Measurements from ENCODE around the gene CGN. TPM values are rescaled to one million over a fixed set of nuclear protein-coding genes. Genes with fewer than 3 reads are reported as not detected.

Gene CGN
- total and polyA plus RNA-seq, 2 experiments from 2014 or later, result 11.8 to 37.0 TPM

DNA sequence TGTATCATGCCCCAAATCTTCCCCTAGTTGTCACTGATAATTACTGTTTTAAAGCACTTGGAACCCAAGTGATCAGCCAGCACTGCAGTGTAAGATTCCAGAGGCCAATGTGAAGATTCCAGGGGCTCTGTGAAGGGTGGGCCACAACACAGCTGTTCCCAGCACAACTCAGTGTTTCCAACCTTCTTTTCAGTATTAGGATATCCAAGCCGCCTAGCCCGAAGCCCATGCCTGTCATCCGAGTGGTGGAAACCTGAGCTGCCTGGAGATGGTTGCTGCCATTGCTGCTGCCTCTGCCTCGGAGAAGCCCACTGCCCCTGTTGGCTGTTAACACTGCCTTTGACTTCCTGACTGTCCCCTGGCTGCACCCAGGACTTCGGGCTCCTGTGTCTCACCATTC lies 70.3 kb downstream of the CGN start (continued):
- TF ChIP-seq, protein P1, sequence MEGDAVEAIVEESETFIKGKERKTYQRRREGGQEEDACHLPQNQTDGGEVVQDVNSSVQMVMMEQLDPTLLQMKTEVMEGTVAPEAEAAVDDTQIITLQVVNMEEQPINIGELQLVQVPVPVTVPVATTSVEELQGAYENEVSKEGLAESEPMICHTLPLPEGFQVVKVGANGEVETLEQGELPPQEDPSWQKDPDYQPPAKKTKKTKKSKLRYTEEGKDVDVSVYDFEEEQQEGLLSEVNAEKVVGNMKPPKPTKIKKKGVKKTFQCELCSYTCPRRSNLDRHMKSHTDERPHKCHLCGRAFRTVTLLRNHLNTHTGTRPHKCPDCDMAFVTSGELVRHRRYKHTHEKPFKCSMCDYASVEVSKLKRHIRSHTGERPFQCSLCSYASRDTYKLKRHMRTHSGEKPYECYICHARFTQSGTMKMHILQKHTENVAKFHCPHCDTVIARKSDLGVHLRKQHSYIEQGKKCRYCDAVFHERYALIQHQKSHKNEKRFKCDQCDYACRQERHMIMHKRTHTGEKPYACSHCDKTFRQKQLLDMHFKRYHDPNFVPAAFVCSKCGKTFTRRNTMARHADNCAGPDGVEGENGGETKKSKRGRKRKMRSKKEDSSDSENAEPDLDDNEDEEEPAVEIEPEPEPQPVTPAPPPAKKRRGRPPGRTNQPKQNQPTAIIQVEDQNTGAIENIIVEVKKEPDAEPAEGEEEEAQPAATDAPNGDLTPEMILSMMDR (conservative IDR thresholded peaks at IDR 0.05; ENCODE audit: low read depth in 2 of 2), result no peak
- TF ChIP-seq, protein P2, sequence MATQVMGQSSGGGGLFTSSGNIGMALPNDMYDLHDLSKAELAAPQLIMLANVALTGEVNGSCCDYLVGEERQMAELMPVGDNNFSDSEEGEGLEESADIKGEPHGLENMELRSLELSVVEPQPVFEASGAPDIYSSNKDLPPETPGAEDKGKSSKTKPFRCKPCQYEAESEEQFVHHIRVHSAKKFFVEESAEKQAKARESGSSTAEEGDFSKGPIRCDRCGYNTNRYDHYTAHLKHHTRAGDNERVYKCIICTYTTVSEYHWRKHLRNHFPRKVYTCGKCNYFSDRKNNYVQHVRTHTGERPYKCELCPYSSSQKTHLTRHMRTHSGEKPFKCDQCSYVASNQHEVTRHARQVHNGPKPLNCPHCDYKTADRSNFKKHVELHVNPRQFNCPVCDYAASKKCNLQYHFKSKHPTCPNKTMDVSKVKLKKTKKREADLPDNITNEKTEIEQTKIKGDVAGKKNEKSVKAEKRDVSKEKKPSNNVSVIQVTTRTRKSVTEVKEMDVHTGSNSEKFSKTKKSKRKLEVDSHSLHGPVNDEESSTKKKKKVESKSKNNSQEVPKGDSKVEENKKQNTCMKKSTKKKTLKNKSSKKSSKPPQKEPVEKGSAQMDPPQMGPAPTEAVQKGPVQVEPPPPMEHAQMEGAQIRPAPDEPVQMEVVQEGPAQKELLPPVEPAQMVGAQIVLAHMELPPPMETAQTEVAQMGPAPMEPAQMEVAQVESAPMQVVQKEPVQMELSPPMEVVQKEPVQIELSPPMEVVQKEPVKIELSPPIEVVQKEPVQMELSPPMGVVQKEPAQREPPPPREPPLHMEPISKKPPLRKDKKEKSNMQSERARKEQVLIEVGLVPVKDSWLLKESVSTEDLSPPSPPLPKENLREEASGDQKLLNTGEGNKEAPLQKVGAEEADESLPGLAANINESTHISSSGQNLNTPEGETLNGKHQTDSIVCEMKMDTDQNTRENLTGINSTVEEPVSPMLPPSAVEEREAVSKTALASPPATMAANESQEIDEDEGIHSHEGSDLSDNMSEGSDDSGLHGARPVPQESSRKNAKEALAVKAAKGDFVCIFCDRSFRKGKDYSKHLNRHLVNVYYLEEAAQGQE (IDR thresholded peaks at IDR 0.05; ENCODE audit: unreplicated experiment), result no peak
- TF ChIP-seq EZH2phosphoT487 (IDR thresholded peaks at IDR 0.05; ENCODE audit: unreplicated experiment) (no peak), ZNF331 (CRISPR knock-in tag; IDR thresholded peaks at IDR 0.05; ENCODE audit: low read depth) (no peak), ZNF114 (CRISPR knock-in tag; IDR thresholded peaks at IDR 0.05) (no peak), STAT1 (IDR thresholded peaks at IDR 0.05; ENCODE audit: unreplicated experiment) (no peak), JUNB (IDR thresholded peaks at IDR 0.05; ENCODE audit: unreplicated experiment) (no peak)
- TF ChIP-seq, protein P3, sequence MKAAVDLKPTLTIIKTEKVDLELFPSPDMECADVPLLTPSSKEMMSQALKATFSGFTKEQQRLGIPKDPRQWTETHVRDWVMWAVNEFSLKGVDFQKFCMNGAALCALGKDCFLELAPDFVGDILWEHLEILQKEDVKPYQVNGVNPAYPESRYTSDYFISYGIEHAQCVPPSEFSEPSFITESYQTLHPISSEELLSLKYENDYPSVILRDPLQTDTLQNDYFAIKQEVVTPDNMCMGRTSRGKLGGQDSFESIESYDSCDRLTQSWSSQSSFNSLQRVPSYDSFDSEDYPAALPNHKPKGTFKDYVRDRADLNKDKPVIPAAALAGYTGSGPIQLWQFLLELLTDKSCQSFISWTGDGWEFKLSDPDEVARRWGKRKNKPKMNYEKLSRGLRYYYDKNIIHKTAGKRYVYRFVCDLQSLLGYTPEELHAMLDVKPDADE (IDR thresholded peaks at IDR 0.05), result no peak

DNA sequence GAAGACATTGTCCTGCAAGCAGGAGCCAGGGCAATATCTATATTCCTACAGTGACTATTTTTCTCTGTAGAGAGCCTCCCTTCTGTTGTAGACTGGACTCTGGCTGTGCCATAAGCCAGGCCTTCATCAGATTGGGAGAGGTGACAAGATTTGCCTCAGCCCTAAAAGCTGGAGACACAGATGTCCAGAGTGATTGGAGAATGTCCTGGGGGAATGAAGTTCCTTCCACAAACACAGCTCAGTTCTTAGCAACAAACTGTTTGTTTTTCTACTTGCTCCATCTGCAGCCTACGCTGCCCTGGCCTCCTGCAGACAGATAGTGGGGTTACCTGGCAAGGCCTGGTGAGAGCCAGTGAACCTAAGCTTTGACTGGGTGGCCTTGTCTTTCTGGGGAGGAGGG lies 70.7 kb downstream of the CGN start:
- Histone ChIP-seq H2AFZ (no peak overlapping the region), H3K27me3 (ENCODE audit: insufficient read depth) (no peaks in the 10 kb centered on the region), H3K4me1 (ENCODE audit: insufficient read depth) (no peaks in the 10 kb centered on the region), H3K4me3 (no peak overlapping the region), H4K20me1 (replicated peaks; ENCODE audit: insufficient read depth) (no peaks in the 10 kb centered on the region), H3K4me2 (no peak overlapping the region), H3K36me3 (ENCODE audit: insufficient read depth) (peaks cover 6% of the 10 kb centered on the region; the same call in 1 of the 2 replicates), H3K9me2 (ENCODE audit: insufficient read depth) (no peaks in the 10 kb centered on the region), H3F3A (replicated peaks; ENCODE audit: low read depth) (no peaks in the 10 kb centered on the region), H3K27ac (ENCODE audit: low read depth) (no peak overlapping the region), H3K79me2 (replicated peaks; ENCODE audit: insufficient read depth) (no peaks in the 10 kb centered on the region)
- Mint-ChIP-seq H3K9me3 (no peaks in the 10 kb centered on the region), H3K36me3 (ENCODE audit: low read depth) (peaks cover 8% of the 10 kb centered on the region; the same call in 1 of the 3 replicates), H3K27ac (no peak overlapping the region), H3K4me1 (peaks cover 9% of the 10 kb centered on the region; the same call in 2 of the 3 replicates), H3K4me3 (no peak overlapping the region), H3K27me3 (ENCODE audit: insufficient read depth, low read depth, poor library complexity) (peaks cover 2% of the 10 kb centered on the region)
- DNase-seq (ENCODE audit: low spot score), result no peak
- ATAC-seq, result no peak
- TF ChIP-seq CREB1 (CRISPR knock-in tag; IDR thresholded peaks at IDR 0.05; ENCODE audit: low read depth) (no peak), EZH2phosphoT487 (IDR thresholded peaks at IDR 0.05; ENCODE audit: unreplicated experiment) (no peak), JUNB (IDR thresholded peaks at IDR 0.05; ENCODE audit: unreplicated experiment) (no peak)
- TF ChIP-seq, protein P4, sequence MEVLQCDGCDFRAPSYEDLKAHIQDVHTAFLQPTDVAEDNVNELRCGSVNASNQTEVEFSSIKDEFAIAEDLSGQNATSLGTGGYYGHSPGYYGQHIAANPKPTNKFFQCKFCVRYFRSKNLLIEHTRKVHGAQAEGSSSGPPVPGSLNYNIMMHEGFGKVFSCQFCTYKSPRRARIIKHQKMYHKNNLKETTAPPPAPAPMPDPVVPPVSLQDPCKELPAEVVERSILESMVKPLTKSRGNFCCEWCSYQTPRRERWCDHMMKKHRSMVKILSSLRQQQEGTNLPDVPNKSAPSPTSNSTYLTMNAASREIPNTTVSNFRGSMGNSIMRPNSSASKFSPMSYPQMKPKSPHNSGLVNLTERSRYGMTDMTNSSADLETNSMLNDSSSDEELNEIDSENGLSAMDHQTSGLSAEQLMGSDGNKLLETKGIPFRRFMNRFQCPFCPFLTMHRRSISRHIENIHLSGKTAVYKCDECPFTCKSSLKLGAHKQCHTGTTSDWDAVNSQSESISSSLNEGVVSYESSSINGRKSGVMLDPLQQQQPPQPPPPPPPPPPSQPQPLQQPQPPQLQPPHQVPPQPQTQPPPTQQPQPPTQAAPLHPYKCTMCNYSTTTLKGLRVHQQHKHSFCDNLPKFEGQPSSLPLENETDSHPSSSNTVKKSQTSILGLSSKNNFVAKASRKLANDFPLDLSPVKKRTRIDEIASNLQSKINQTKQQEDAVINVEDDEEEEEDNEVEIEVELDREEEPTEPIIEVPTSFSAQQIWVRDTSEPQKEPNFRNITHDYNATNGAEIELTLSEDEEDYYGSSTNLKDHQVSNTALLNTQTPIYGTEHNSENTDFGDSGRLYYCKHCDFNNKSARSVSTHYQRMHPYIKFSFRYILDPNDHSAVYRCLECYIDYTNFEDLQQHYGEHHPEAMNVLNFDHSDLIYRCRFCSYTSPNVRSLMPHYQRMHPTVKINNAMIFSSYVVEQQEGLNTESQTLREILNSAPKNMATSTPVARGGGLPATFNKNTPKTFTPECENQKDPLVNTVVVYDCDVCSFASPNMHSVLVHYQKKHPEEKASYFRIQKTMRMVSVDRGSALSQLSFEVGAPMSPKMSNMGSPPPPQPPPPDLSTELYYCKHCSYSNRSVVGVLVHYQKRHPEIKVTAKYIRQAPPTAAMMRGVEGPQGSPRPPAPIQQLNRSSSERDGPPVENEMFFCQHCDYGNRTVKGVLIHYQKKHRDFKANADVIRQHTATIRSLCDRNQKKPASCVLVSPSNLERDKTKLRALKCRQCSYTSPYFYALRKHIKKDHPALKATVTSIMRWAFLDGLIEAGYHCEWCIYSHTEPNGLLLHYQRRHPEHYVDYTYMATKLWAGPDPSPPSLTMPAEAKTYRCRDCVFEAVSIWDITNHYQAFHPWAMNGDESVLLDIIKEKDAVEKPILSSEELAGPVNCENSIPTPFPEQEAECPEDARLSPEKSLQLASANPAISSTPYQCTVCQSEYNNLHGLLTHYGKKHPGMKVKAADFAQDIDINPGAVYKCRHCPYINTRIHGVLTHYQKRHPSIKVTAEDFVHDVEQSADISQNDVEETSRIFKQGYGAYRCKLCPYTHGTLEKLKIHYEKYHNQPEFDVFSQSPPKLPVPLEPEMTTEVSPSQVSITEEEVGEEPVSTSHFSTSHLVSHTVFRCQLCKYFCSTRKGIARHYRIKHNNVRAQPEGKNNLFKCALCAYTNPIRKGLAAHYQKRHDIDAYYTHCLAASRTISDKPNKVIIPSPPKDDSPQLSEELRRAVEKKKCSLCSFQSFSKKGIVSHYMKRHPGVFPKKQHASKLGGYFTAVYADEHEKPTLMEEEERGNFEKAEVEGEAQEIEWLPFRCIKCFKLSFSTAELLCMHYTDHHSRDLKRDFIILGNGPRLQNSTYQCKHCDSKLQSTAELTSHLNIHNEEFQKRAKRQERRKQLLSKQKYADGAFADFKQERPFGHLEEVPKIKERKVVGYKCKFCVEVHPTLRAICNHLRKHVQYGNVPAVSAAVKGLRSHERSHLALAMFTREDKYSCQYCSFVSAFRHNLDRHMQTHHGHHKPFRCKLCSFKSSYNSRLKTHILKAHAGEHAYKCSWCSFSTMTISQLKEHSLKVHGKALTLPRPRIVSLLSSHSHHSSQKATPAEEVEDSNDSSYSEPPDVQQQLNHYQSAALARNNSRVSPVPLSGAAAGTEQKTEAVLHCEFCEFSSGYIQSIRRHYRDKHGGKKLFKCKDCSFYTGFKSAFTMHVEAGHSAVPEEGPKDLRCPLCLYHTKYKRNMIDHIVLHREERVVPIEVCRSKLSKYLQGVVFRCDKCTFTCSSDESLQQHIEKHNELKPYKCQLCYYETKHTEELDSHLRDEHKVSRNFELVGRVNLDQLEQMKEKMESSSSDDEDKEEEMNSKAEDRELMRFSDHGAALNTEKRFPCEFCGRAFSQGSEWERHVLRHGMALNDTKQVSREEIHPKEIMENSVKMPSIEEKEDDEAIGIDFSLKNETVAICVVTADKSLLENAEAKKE (CRISPR knock-in tag; IDR thresholded peaks at IDR 0.05), result no peak
- TF ChIP-seq, protein P1 (conservative IDR thresholded peaks at IDR 0.05; ENCODE audit: low read depth in 2 of 2), result no peak

Data from GM23338 (cell line).